GM19467 (cell line): ENCODE measurements around the gene FCSK.

Experiments
- ATAC-seq: cut with Tn5 transposase; IDR thresholded peaks from one replicate; pipeline ENCODE4 v1.9.1; 2021; ENCODE audit warnings: mild to moderate bottlenecking, moderate library complexity; ENCODE audit not compliant: unreplicated experiment

FCSK gene

GRCh38 chr16:70476272-70477020 is 22.1 kb downstream of the FCSK start:
- peak; percentile 87 for ATAC-seq

GRCh38 chr16:70478169-70478568 is 23.8 kb downstream of the FCSK start:
- ATAC-seq: no peak

DNA sequence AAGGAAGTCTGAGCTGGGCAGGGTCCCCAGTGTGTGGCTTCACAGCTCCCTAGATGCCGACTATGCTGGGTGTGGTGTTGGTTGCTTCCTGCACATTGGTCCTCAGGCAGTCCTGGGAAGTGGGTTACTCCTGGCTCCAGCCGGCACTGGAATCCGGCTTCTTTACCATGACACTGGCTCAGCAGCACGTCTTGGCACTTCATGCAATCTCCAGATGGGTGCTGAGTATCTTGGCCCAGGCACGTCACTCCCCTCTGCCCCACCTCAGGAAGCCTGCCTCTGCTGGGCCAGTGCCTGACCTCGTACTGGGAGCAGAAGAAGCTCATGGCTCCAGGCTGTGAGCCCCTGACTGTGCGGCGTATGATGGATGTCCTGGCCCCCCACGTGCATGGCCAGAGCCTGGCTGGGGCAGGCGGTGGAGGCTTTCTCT is 24.5 kb downstream of the FCSK start:
- no peak for ATAC-seq

DNA sequence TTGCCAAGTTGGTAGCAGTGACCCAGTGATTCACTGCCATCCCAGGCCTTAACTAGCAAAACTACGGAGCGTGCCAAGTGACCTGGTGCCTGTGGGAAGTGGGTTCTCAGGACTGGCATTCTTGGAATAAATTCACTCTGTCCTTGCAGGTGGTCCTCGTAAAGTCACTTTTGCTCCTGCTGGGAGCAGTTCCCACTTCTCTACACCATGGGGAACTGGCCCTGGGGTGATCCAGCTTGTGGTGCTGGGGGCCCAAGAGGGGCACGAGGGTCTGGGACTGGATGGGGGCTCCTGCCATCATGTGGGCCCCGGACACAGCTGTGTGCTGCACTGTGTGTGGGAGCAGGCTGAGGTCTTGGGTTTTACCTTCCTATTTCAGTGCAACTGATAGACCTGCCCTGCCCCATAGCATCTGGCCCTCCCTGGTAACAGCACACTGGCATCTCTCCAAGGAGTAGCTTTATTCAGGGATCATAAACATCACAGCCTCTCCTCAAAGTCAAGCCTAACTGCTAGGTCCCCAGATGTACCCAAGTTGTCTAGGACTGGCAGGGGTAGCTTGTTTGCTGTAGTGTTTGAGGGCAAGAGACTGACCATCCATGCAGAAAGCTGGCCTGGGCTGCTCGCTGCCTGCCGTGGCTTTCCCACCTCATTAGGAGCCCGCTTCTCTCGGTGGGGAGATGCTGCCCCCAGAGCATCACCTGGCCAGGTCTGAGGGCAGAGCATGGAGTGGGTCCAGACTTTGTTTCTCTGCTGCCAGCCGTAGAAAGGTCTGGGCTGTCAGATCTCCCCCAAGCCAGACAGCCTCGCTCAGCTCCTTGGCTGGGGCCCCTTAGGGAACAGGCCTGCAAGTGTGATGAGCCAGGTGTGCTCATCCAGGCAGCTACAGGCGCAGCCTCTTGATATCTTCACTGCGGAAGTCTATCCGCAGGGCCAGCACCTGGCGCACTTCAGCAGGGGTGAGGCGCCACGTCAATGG is 26.0 kb downstream of the FCSK start:
- no peak for ATAC-seq

GRCh38 chr16:70481929-70482536 is 27.6 kb downstream of the FCSK start:
- no peak for ATAC-seq

- no peak for ATAC-seq
These were observed 28.2 kb downstream of the FCSK start for GRCh38 chr16:70482624-70483023.

DNA sequence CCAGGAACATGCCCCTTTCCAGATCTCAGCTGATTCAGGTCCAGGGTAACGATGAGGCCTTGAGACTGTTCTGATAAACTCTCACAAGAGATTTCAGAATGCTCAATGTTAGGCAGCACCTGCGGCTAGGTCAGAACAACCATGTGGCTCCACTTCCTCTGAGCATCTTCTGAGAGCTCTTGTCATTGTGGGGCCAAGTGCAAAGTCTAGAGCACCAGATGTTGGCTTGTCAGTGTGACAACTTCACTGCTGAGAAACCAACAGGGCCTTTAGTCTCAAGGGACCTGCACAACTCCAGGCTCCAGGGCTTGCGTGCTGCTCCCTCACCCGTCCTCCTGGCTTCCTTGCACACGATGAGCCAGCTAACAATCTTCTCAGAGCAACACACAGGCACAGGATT is 29.0 kb downstream of the FCSK start:
- no peak for ATAC-seq

- no peak for ATAC-seq
These were observed 30.5 kb downstream of the FCSK start for GRCh38 chr16:70484867-70485266.

DNA sequence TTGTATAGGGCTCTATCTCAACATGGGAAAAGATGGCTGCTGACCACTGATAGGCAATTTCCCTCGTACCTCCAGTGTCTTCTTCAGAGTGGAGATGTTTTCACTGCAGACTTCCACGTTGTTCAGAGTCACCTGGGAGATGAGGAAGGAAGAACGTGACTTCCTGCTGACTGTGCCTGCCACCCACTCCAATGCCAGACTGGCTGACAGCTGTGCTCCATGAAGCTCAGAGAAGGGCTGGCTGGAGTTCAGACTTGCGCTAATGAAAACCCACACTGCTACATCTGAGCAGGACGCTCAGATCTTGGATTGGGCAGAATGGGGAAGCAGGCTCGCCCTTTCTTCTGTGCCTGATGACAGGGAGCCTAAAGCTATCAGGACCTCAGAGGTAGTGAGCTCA is 35.9 kb downstream of the FCSK start:
- no peak for ATAC-seq

DNA sequence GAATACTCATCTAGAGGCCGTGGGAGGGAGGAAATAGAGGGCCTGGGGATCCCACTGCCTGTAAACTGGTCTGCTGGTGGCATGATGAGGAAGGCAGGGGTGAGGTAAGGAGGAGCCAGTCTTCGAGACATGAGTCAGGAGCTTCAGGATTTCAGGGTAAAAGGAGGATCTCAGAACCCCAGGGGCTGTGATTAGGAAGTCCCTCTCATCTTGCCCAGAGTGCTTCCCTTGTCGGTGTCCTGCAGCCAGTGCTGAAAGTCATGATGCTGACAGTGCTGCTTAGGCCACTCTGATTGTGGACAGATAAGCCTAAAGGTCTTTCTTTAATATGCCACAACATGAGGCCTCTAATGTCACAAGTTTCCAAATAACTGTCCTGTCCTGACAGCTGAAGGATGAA is 39.4 kb downstream of the FCSK start:
- no peak for ATAC-seq

GRCh38 chr16:70494202-70494770 is 39.9 kb downstream of the FCSK start:
- ATAC-seq: no peak

GRCh38 chr16:70494777-70495176 is 40.4 kb downstream of the FCSK start:
- no peak for ATAC-seq

- ATAC-seq: no peak
These were observed 41.2 kb downstream of the FCSK start for GRCh38 chr16:70495425-70496182.

DNA sequence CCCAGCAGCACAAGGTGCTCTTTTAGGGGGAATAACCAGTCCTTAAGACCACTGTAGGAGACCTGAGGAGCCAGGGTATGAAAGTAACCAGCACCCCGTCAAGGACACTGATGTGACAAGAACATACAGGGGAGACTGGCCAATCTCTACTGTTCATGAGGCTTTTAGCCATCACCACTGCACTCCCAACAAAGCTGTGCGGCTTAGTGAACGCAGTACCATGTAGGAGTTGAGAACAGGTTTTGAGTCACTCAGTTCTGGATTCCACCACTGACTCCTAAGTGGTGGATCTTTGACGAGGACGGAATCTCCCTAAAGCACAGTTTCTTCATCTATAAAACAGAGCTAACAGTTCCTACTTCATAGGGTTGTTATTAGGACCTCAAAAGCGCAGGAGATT is 42.1 kb downstream of the FCSK start:
- no peak for ATAC-seq

DNA sequence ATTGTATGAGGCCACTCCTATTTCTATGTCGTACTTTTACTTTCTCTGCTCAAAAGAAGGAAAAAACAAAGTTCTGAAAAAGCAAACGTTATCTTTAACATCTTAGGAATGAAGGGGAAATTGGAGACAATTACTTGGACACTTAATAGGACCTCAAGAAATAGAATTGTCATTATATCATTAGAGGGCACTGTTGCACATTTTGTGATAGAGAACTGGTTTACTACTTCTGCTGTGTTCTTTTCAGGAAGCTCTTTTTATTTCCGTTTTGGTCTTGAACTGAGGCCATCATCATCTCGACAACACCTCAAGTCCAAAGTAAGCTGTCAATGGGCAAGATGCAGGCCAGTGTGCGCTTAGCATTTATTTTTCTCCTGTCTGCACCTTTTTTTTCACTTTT is 54.4 kb downstream of the FCSK start:
- no peak for ATAC-seq

GRCh38 chr16:70510216-70510615 is 55.8 kb downstream of the FCSK start:
- no peak for ATAC-seq

- ATAC-seq: no peak
These were observed 57.4 kb downstream of the FCSK start for GRCh38 chr16:70511833-70512232.

DNA sequence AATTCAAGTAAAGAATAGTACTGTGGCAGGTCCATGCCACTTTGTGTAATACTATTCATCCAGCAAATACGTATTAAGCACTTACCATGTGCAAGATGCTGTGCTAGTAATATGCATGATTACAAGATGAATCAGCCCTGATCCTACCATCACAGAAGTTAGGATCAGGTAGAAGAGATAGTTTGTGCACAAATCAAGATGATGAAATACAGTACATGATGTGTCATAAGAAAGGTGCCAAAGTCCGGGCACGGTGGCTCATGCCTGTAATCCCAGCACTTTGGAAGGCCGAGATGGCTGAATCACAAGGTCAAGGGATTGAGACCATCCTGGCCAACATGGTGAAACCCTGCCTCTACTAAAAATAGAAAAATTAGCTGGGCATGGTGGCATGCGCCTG is 58.1 kb downstream of the FCSK start:
- no peak for ATAC-seq

GRCh38 chr16:70520612-70521297 is 66.4 kb downstream of the FCSK start:
- no peak for ATAC-seq
